ENCODE results near the gene LMAN1L.

Gene LMAN1L

GRCh38 chr15:74817370-74817737, 4.7 kb downstream of the LMAN1L start:
- DNase-seq, result no peak

- no peak for DNase-seq
Observed at GRCh38 chr15:74820056-74820455, 7.4 kb downstream of the LMAN1L start.

- no peak for DNase-seq
Observed at GRCh38 chr15:74821091-74821789, 8.6 kb downstream of the LMAN1L start.

- DNase-seq, result no peak
Observed at GRCh38 chr15:74821790-74822158, 9.1 kb downstream of the LMAN1L start.

GRCh38 chr15:74822233-74822632, 9.6 kb downstream of the LMAN1L start:
- no peak for DNase-seq

GRCh38 chr15:74823324-74823723, 10.7 kb downstream of the LMAN1L start:
- DNase-seq, result no peak

- no peak for DNase-seq
Observed at GRCh38 chr15:74824976-74825375, 12.3 kb downstream of the LMAN1L start.

- no peak for DNase-seq
Observed at GRCh38 chr15:74825866-74826265, 13.2 kb downstream of the LMAN1L start.

- DNase-seq, result no peak
Observed at GRCh38 chr15:74826364-74826819, 13.8 kb downstream of the LMAN1L start, which contains the start of gene CPLX3. Gene CPLX3, plus strand, starts transcription at chr15:74826627. Its CDS starts 77 bp downstream, at chr15:74826704.

GRCh38 chr15:74826921-74827320, 14.3 kb downstream of the LMAN1L start:
- DNase-seq, result no peak

GRCh38 chr15:74827614-74828013, 15.0 kb downstream of the LMAN1L start:
- no peak for DNase-seq

- no peak for DNase-seq
Observed at GRCh38 chr15:74828835-74829234, 16.2 kb downstream of the LMAN1L start.

- DNase-seq, result no peak
Observed at GRCh38 chr15:74829486-74829885, 16.9 kb downstream of the LMAN1L start.

GRCh38 chr15:74829991-74830390, 17.4 kb downstream of the LMAN1L start:
- no peak for DNase-seq

- no peak for DNase-seq
Observed at GRCh38 chr15:74830868-74831267, 18.2 kb downstream of the LMAN1L start.

GRCh38 chr15:74831813-74832495, 19.3 kb downstream of the LMAN1L start:
- DNase-seq, result no peak

GRCh38 chr15:74832826-74833225, 20.2 kb downstream of the LMAN1L start:
- DNase-seq, result no peak

- DNase-seq, result no peak
Observed at GRCh38 chr15:74833376-74834107, 20.9 kb downstream of the LMAN1L start.

- no peak for DNase-seq
Observed at GRCh38 chr15:74835312-74835823, 22.7 kb downstream of the LMAN1L start.

GRCh38 chr15:74836846-74837245, 24.2 kb downstream of the LMAN1L start:
- DNase-seq, result no peak

- no peak for DNase-seq
Observed at GRCh38 chr15:74837482-74838136, 25.0 kb downstream of the LMAN1L start.

- no peak for DNase-seq
Observed at GRCh38 chr15:74838137-74838516, 25.5 kb downstream of the LMAN1L start.

Data from NCI-H510A (cell line).